HG03159 (cell line): Measurements from ENCODE around the gene TTBK2.

ENCODE experiments used
- ATAC-seq: cut with Tn5 transposase; IDR thresholded peaks from one replicate; pipeline ENCODE4 v1.9.1; 2021; ENCODE audit warnings: mild to moderate bottlenecking, moderate library complexity; ENCODE audit not compliant: unreplicated experiment

Gene TTBK2

DNA sequence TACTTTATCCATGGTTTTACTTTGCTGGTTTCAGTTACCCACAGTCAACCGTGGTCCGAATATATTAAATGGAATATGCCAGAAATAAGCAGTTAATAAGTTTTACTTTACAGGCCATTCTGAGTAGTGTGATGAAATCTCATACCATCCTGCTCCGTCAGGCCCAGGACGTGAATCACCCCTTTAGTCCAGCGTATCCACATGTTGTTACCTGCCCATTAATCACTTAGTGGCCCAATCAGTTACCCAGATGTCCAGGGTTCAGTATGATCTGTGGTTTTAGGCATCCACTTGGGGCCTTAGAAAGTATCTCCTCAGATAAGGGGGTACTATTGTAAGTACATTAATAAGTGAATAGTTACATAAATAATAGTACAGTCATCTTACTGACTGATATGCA is 88.0 kb downstream of the TTBK2 start:
- ATAC-seq: no peak

DNA sequence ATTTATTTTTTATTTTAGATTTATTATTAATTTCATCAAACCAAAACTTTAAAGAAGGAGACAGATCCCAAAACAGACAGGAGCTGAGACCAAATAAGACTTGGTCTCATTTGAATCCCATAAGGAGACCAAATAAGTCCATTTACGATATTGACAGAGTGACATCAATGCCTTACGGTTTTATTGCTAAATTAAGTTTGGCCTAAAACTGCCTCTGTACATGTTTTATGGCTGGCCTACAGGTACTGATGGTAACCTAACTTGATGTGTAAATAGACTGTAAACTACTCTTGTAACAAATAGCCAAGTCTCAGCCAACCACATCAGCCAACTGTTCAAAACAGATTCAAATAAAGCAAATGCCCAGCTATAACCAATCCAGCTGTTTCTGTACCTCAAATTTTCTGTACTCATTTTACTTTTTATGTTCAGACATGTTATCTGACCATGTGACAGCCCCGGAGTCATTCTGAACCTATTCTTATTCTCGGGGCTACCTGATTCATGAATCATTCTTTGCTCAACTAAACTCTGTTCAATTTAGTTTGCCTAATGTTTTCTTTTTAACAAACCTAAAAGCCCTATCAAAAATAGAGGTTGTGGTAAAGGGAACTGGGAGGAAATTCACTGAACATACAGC is 94.2 kb downstream of the TTBK2 start:
- no peak for ATAC-seq

DNA sequence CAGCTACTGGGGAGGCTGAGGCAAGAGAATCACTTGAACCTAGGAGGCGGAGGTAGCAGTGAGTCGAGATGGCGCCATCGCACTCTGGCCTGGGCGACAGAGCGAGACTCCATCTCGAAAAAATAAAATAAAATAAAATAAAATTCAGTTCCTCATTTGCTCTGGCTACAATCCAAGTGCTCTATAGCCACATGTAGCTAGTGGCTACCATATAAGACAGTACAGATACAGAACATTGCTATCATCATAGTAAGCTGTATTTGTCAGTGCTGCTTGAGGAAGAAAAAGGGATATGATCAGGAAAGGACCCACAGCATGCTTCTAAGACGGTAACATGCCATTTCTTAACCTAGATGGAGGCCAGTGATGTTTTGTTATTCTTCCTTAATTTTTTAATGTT is 95.0 kb downstream of the TTBK2 start:
- ATAC-seq: no peak

DNA sequence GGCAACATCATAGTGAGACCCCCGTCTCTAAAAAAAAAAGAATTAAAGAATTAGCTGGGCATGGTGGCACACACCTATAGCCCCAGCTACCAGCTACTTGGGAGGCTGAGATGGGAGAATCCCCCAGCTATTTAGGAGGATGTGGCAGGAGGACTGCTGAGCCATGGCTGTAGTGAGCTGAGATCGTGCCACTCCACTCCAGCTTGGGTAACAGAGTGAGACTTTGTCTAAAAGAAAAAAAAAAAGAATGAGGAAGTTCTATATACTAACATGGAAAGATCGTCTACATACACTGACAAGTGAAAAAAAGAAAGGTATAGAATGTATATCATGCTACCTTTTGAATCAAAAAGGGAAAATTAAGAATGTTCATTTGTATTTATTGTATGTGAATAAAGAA is 99.8 kb downstream of the TTBK2 start:
- no peak for ATAC-seq

DNA sequence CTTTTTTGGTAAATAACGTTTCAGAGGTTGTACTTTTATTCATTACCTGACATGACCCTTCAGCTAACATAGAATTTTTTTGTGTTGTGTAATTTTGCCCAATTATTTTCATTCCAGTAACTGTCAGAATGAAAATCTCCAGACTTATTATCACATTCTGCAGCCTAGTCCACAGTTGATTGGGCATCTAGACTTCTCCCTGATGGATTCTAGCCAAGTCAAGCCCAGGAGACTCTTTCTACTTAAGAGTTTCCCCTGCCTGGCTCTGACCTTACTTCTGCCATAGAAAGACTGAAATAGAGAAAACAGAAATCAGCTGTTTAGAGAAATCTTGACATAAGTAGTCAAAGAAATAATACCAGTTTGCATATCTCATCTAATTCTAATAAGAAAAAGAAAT is 100.8 kb downstream of the TTBK2 start:
- no peak for ATAC-seq

DNA sequence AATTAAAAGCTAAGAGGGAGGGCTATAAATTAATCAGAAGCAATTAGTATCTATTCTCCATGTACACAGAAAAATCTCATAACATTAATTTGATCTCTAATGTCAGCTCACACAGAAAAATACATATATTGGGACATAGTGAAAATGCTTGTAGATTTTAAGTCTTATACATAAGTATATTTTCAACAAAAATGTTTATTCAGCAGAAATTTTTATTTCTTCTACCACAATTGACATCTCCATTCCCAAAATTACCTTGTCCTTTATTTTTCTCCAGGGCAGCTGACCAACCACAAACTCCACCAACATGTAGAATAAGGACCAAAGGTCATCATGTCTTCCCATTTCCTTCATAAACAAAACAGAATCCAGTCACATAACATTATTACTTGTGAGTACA is 109.1 kb downstream of the TTBK2 start:
- no peak for ATAC-seq

DNA sequence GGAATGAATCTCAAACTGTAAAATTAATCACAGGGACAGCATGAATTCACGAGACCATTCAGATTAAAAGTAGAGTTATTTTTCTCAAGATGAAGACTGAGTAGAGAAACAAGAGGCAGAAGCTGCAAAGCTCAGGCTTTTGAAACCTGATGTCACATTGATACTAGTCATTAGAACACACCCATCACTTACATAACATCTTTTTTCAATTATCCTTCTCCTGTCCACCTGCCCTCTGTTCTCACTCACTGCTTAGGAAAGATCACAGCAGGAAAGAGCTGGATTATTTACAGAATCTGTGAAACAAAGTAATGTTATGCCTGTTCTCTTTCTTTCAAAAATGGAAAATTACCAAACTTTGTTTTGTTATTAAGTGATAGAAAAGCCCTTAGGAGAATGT is 111.7 kb downstream of the TTBK2 start:
- no peak for ATAC-seq

DNA sequence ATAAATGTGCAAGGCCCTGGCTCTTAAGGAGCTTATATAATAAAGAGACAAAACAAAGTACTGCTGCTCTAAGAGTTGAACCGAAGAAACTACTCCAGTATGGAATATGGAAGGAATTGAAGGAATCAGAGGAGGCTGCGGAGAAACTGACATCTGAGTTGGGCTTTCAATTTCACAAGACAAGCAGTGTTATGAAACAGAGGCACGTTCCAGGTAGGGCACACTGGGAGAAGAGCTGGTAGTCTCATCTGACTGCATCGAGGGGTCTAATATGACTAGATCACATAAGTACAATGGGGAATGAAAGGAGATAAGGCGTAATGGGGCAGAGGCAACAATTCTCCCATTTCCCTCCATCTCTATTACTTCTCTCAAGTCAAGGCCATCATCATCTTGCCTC is 115.3 kb downstream of the TTBK2 start:
- no peak for ATAC-seq

DNA sequence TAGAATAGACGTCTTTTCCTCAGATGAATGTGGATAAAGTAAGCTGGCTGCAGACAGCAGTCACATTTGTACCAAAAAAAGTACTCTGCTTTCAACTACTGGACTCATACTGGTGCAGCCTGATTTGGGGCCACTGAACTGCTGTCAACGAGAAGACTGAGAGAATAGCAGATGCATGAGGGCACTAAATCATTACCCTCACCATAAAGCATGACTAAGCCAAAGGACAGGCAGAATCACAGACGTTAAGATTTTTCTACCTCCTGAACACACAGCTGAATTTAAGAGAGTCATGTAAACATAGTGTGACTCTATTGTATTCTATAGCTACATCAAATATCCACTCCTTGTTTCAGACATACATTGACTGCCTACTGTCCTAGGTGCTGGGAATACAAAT is 115.8 kb downstream of the TTBK2 start:
- no peak for ATAC-seq

DNA sequence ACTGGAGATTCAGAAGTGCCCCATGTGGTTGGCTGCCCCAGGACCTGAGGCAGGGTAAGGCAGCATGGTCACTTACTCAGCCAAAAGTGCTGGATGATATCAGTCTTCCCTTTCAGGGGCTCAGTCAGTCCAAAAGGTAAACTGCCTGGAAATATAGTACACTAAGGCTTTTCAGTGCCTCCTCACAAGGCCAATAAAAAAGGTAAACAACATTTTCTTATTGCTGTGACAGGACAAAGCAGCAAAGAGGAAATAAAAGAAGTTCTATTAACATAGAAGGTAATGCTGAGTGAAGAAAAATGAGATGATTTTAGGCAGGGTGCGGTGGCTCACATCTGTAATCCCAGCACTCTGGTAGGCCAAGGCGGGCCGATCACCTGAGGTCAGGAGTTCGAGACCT is 117.1 kb downstream of the TTBK2 start:
- no peak for ATAC-seq

DNA sequence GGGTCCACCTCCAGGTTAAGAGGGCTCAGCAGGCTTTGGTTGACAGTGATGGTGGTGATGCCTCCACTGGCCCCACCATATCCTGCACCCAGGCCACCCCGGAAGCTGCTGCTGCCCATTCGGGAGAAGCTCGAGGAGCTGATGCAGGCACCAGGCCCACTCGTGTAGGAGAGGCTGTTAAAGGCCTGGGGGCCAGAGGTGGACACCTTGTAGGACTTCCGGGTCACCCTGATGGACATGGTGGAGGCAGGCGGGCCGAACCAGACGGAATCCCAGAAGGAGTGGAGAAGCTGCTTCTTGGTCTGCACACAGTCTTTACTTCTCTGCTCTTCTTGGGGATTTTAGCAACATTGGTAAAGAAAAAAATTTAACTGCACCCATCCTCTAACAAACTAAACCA is 118.4 kb downstream of the TTBK2 start:
- ATAC-seq: no peak

DNA sequence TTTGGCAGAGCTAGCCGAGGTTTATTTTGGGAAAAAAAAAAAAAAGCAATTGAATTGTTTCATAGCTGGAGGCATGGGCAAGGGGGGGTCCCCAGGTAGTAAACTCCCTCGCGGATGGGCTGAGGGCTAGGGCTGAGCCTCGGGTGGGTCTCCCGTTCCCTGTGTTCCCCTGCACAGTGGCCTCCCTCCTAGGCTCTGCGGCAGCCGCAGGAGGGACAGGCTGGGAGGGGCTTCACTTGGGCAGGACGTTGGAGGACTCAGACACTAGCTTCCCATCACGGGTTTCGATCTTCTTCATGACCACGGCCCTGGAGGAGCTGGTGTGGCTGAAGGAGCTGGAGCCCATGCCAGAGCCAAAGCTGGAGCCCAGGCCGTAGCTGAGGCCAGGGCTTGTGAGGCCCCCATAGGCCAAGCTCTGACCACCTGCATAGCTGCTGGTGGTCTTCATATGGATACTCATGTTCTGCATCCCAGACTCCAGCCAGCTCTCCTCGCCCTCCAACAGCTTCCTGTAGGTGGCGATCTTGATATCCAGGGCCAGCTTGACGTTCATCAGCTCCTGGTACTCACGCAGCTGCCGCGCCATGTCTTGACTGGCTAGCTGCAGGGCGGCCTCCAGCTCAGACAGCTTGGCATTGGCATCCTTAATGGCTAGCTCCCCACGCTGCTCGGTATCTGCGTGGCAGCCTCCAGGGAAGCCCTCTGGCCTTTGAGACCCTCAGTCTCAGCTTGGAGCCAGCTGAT is 119.7 kb downstream of the TTBK2 start:
- ATAC-seq: no peak

DNA sequence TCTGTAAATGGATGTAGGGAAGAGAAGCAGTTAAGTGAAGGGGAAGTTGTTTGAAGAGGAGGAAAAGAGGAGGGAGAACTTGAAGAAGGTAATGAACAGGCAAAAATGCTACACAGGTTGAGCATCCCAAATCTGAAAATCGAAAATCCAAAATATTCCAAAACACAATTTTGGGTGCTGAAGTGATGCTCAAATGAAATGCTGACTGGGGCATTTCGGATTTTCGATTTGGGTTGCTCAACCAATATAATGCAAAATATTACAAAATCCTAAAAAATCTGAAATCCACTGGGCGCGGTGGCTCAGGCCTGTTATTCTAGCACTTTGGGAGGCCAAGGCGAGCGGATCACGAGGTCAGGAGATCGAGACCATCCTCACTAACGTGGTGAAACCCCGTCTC is 121.8 kb downstream of the TTBK2 start:
- ATAC-seq: no peak

DNA sequence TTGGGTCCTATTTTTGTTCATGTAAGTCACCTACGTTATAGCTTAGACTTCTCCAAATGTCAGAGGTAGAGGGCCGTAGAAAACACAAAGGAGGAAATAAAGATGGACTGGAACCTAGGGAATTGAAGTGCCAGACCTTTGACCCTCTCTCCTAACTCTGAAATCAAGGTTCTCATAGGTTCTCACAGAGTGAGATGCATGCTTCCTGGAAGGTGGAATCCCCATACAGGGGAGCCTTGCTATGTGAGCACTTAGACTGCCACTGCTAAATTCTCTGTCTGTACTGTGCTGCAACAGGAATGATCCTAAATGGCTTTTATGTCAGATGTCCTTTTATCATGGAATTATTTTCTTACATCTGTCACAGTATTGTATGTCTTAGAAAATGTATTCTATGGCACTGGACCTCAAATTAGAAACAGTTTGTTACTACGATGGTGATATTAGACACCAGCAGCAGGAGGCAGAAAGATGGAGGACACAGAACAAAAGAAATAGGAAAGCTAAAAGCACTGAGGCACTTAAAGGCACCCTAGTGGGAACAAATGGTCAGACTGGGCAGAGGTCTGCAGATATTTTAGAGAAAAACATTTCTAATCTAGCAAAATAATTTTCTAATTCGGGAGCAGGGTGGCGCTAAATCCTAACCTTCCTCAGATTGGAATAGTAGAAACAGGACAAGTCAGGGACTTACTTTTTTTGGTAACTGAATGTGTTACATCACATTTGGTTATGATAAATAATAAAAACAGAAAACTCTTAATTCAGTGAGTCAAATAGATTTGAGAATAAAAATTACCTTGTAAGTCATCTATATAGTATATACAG is 123.4 kb downstream of the TTBK2 start:
- no peak for ATAC-seq

DNA sequence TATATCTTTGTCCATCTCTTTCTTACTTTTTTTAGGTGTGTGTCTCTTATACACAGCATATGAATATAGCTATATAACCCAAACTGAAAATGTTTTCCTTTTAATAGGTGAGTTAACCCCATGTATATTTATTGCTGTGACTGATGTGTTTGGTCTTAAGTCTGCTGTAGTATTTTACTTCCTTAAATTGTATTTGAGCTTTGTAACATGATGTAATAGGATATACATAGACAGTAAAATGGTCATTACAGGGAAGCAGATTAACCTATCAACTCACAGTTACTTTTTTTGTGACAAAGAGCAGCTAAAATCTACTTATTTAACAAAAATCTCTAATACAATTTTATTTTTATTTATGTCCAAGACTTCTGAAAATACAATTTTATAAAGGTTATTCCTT is 131.9 kb downstream of the TTBK2 start:
- no peak for ATAC-seq

DNA sequence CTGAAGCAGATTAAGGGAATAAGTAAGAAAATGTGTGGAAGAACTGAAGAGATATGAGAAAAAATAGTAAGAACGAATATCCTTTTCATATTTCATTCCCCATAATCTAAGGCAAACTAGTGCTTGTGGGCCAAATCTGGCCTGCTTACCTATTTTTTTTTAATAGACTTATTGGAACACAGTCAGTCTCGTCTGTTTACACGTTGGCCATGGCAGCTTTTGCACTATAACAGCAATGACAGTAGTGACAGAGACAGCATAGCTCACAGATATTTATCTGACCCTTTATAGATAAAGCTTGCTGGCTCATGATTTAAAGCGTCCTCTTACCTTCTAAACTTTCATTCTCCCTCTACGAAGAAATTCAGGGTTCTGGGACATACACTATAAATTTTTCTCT is 133.6 kb downstream of the TTBK2 start:
- no peak for ATAC-seq

DNA sequence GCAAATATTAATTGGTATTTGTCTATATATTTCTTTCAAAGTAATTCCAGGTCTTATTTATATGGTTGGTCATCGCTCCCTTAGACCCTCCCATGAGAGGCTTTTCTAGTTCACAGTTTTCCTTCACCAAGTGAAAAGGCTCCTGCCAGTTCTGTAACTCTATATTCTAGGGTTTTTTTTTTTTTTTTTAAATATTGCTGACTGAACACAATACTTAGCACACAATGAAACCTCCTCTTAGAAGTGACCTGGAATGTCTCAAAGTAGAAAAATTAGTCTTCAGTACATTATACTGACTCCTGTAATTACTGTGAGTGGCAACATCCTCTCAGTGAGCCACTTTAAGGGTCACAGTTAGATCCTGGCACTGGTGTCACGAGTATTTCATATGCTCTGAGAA is 135.0 kb downstream of the TTBK2 start:
- ATAC-seq: no peak

DNA sequence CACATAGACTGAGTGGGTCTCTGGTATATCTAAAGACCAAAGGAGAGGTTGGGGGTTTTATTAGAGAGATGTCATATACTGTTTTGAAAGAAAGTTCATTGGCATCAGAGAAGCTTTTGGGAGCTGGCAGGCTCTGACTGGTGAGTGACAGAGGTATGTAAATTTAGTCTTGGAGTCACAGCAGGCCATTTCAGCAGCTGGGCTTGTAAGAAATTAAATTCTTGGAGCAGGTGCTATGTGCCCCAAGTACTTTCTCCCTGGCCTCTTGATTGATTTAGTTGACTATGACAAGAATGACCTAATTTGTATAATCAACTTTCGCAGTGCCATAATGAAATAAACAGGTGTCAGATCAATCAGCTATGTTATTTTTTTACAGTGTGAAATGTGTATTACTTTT is 135.9 kb downstream of the TTBK2 start:
- no peak for ATAC-seq

DNA sequence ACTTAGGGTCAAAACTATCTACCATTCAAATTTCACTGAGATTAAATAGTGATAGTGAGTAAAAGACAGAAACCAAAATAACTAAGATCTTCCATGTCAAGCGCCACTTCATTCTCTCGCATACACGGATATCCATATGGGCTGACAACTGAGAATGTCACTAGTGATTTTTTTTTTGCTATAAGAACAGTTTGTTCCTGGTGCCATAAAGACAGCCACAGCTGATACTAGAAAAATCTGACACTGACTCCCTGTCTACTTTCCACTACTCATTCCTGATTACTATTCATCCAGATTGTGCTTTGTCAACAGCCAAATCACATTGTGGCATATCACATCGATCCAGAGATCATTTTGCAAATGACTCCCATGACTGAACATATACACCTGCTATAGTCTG is 137.9 kb downstream of the TTBK2 start:
- no peak for ATAC-seq

DNA sequence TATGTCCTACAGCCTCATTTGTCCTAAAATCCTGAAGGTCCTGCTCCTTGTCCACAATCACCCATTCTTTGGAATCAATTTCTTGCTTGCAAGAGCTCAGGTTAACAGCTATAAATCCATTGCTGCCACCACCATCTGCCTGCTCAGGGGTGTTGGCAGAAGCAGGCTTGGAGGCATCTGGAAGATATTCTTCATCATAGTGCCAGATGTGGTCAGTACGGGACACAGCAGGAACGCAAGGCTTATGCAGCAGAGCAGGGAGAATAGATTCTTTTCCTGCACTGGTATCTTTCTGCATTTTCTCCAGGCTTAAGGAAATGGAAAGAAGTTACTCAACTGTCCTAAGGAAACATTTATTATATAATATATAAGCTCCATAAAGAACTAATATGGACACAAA is 145.2 kb downstream of the TTBK2 start:
- ATAC-seq: no peak

DNA sequence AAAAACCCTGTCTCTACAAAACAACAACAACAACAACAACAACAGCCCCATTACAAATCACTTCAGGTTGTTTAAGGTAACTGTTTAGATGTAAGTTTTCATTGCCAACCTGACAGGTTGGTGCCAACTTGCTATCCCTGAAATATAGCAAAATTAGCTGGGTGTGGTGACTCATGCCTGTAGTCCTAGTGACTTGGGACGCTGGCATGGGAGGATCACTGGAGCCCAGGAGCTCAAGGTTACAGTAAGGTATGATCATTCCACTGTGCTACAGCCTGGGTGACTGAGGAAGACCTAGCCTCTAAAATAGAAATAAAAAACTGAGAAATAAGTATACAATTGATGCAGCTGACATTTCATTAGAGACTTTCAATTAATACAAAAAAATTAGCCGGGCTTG is 147.7 kb downstream of the TTBK2 start:
- no peak for ATAC-seq

DNA sequence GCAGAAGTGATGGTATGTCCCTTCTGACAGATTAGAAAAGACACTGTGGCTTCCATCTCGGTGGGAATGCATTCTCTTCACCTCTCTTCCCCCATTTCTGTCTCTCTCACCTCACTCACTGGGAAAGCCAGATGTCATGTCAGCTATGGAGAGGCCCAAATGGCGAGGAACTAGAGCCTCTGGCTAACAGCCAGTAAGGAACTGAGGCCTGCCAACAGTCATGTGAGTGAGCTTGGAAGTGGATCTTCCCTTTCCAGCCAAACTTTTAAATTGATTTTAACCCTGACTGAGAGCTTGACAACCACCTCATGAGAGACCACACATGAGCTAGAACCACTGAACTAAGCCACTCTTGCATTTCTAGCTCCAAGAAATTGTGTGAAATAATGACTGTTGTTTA is 148.4 kb downstream of the TTBK2 start:
- no peak for ATAC-seq
